Measurements from ENCODE around the gene ELMO2. TPM values are rescaled to one million over a fixed set of nuclear protein-coding genes. Genes with fewer than 3 reads are reported as not detected.

The ELMO2 gene
- total RNA-seq, 4 donors from 2014 or later, result 41.6 to 69.1 (median 53.8) TPM

- 9 to 15% methylated on average over 11 to 17 of the region's 24 CpGs for WGBS, 2 donors (ENCODE audit: low coverage in 1 of 2)
- H3K9me3 ChIP-seq, result no peaks in the 10 kb centered on the region
- H3K36me3 ChIP-seq, result no peaks in the 10 kb centered on the region
- no peak for ATAC-seq
- H3K4me1 ChIP-seq, result peaks cover 0 to 9% (median 5%) of the 10 kb centered on the region in 3 donors
- H3K4me3 ChIP-seq, result no peak overlapping the region
- no peak overlapping the region for H3K27ac ChIP-seq
- TF ChIP-seq EP300 (IDR thresholded peaks at IDR 0.05) (no peak), POLR2A (IDR thresholded peaks at IDR 0.05) (no peak), POLR2AphosphoS5 (IDR thresholded peaks at IDR 0.05) (no peak)
- TF ChIP-seq, protein P1, sequence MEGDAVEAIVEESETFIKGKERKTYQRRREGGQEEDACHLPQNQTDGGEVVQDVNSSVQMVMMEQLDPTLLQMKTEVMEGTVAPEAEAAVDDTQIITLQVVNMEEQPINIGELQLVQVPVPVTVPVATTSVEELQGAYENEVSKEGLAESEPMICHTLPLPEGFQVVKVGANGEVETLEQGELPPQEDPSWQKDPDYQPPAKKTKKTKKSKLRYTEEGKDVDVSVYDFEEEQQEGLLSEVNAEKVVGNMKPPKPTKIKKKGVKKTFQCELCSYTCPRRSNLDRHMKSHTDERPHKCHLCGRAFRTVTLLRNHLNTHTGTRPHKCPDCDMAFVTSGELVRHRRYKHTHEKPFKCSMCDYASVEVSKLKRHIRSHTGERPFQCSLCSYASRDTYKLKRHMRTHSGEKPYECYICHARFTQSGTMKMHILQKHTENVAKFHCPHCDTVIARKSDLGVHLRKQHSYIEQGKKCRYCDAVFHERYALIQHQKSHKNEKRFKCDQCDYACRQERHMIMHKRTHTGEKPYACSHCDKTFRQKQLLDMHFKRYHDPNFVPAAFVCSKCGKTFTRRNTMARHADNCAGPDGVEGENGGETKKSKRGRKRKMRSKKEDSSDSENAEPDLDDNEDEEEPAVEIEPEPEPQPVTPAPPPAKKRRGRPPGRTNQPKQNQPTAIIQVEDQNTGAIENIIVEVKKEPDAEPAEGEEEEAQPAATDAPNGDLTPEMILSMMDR (IDR thresholded peaks at IDR 0.05), result no peak
- peaks cover 94% of the 10 kb centered on the region for H3K27me3 ChIP-seq
Measured at GRCh38 chr20:46316984-46317684, 89.3 kb downstream of the ELMO2 start.

Other genes starting within 250 kb of the ELMO2 start
- under 1 TPM in 1 of 4 donors, not detected in 3; 0.15 TPM for gene CDH22, start 98.1 kb downstream of the ELMO2 start, total RNA-seq
- 1 to 10 TPM in 2 of 4 donors, under 1 TPM in 2; 0.54 to 6.5 (median 1.1) TPM for gene ZNF334, start 106.9 kb upstream of the ELMO2 start, total RNA-seq
- not detected for gene OCSTAMP, start 144.0 kb upstream of the ELMO2 start, total RNA-seq
- gene SLC13A3, start 244.8 kb upstream of the ELMO2 start, total RNA-seq, result 1 to 10 TPM in 1 of 4 donors, under 1 TPM in 3; 0.62 to 1.6 (median 0.80) TPM

All from gastroesophageal sphincter (tissue), 4 donors.